ENCODE measurements around the gene CAMTA1. TPM values are rescaled to one million over a fixed set of nuclear protein-coding genes. Genes with fewer than 3 reads are reported as not detected.

The CAMTA1 gene
- total and polyA plus RNA-seq, 9 of the 15 experiments (the other 6 are each of a cell fraction or from before 2014, with no cell fraction given) = 43.9 to 161 (median 65.9) TPM

DNA sequence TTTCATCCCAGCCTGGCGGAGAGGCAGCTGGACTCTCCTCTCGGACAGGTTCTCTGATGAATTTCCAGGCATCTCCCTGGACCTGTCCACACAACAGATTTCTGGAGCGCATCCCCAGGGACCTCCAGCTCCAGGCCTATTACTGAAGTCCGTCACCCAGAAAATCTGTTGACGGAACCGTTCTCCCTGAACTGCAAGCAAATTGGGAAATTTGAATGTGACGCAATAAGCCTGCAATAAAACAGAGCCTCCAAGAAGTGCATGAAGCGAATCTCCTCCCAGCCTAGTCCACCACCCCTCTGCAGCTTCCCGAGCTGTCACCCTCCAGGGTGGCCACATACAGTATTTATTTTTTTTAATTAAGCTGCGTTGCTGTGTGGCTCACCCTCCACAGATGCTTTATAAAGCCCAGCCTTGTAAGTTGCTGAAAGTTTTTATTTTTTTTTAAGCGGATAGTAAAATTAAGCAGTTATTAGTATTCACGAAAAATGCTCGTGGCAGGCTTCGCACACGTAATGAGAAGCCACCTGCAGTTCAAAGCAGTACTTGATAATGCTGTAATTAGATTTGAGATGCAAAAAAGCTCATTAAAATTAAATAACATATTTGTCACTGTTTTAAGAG lies 173.3 kb downstream of the CAMTA1 start:
- DNase-seq (ENCODE audit: extremely low read depth in 1 of 4, low spot score in 3 of 4) (no peak), FAIRE-seq (no peak), ATAC-seq (no peak)
- H3K9me3 ChIP-seq (replicated peaks; ENCODE audit: control insufficient read depth, insufficient read depth, low read depth, low read length) = no peaks in the 10 kb centered on the region
- intact Hi-C loops (cut with micrococcal nuclease) = no loop called here
- H3K9ac ChIP-seq (ENCODE audit: insufficient read depth in 1 of 2, low read depth in 2 of 2, low read length in 2 of 2) = no peak overlapping the region
- H3K27ac ChIP-seq (ENCODE audit: extremely low read depth, low read depth, low read length) = no peak overlapping the region
- CTCF ChIA-PET (ENCODE audit: low intra/inter-chr PET ratio) = no interaction called here
- in situ Hi-C loops (cut with MboI) = no loop called here
- no TSS peak for BruUV-seq (replicated peaks)
- peaks cover 0 to 22% of the 10 kb centered on the region in 2 experiments; a peak in 4 of 5 replicates for H3K4me1 ChIP-seq (replicated peaks in 1 of 2; ENCODE audit: control insufficient read depth in 2 of 2, insufficient read depth in 2 of 2, low read length in 2 of 2)
- no peaks in the 10 kb centered on the region for H3K9me1 ChIP-seq (ENCODE audit: control insufficient read depth, insufficient read depth, low read length)
- H3K4me2 ChIP-seq (ENCODE audit: insufficient read depth, low read length) = 0 out of 2 replicates have a peak overlapping the region, but pooled peaks have one; percentile 4
- H4K20me1 ChIP-seq (replicated peaks; ENCODE audit: control insufficient read depth, insufficient read depth, low read length) = peaks cover 12% of the 10 kb centered on the region
- no peaks in the 10 kb centered on the region for H3K79me2 ChIP-seq (ENCODE audit: control insufficient read depth, insufficient read depth, low read length)
- peaks cover 38 to 75% of the 10 kb centered on the region in 2 experiments for H3K27me3 ChIP-seq (ENCODE audit: control insufficient read depth in 2 of 2, insufficient read depth in 2 of 2, low read length in 2 of 2)
- no peaks in the 10 kb centered on the region for H3K36me3 ChIP-seq (ENCODE audit: control insufficient read depth, insufficient read depth, low read length)
- H2AFZ ChIP-seq (ENCODE audit: low read depth, low read length) = no peak overlapping the region
- POLR2A ChIA-PET = interaction anchor here (0.6 to 1.5 kb wide), 3 partner anchors 9 to 174 kb away, joined by 3 to 5 read pairs (median 5); no protein-coding TSS in a partner anchor
- H3K4me3 ChIP-seq = no peak overlapping the region
- WGBS (ENCODE audit: insufficient coverage, low coverage, missing lambda C conversion rate) = 15% methylated on average over 15 of the region's 15 CpGs
- TF ChIP-seq HNRNPL (IDR thresholded peaks at IDR 0.05; ENCODE audit: low read depth, low read length) = no peak
- TF ChIP-seq TRIM24 (IDR thresholded peaks at IDR 0.05) = peak; percentile 46 to 78; a peak in 2 of 4 replicates
- TF ChIP-seq ATF7 (IDR thresholded peaks at IDR 0.05) = peak; percentile 86
- TF ChIP-seq ZNF175 (CRISPR knock-in tag; IDR thresholded peaks at IDR 0.05; ENCODE audit: low read depth) = 0 out of 2 replicates have a peak, but pooled peaks have one; percentile 53
- TF ChIP-seq SRF (CRISPR knock-in tag; IDR thresholded peaks at IDR 0.05) = peak in 1 of 2 experiments; percentile 63; a peak in 1 of 4 replicates
- TF ChIP-seq, protein P1, sequence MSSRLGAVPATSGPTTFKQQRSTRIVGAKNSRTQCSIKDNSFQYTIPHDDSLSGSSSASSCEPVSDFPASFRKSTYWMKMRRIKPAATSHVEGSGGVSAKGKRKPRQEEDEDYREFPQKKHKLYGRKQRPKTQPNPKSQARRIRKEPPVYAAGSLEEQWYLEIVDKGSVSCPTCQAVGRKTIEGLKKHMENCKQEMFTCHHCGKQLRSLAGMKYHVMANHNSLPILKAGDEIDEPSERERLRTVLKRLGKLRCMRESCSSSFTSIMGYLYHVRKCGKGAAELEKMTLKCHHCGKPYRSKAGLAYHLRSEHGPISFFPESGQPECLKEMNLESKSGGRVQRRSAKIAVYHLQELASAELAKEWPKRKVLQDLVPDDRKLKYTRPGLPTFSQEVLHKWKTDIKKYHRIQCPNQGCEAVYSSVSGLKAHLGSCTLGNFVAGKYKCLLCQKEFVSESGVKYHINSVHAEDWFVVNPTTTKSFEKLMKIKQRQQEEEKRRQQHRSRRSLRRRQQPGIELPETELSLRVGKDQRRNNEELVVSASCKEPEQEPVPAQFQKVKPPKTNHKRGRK (tag; IDR thresholded peaks at IDR 0.05) = no peak
- peak; percentile 47; the same call in 1 of the 2 replicates for TF ChIP-seq RBFOX2 (IDR thresholded peaks at IDR 0.05; ENCODE audit: low read depth, low read length)
- TF ChIP-seq, protein P2, sequence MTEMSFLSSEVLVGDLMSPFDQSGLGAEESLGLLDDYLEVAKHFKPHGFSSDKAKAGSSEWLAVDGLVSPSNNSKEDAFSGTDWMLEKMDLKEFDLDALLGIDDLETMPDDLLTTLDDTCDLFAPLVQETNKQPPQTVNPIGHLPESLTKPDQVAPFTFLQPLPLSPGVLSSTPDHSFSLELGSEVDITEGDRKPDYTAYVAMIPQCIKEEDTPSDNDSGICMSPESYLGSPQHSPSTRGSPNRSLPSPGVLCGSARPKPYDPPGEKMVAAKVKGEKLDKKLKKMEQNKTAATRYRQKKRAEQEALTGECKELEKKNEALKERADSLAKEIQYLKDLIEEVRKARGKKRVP (CRISPR knock-in tag; IDR thresholded peaks at IDR 0.05) = peak; percentile 80; the same call in 1 of the 2 replicates
- no peak for TF ChIP-seq NFATC3 (IDR thresholded peaks at IDR 0.05)
- TF ChIP-seq, protein P3, sequence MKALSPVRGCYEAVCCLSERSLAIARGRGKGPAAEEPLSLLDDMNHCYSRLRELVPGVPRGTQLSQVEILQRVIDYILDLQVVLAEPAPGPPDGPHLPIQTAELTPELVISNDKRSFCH (CRISPR knock-in tag; IDR thresholded peaks at IDR 0.05) = no peak
- TF ChIP-seq, protein P3 (tag; IDR thresholded peaks at IDR 0.05) = no peak
- TF ChIP-seq SOX6 (IDR thresholded peaks at IDR 0.05) = no peak
- 0 out of 2 replicates have a peak, but pooled peaks have one; percentile 33 for TF ChIP-seq ZSCAN32 (CRISPR knock-in tag; IDR thresholded peaks at IDR 0.05)
- peak; percentile 35; the same call in 1 of the 2 replicates for TF ChIP-seq L3MBTL2 (IDR thresholded peaks at IDR 0.05)
- TF ChIP-seq, protein P4, sequence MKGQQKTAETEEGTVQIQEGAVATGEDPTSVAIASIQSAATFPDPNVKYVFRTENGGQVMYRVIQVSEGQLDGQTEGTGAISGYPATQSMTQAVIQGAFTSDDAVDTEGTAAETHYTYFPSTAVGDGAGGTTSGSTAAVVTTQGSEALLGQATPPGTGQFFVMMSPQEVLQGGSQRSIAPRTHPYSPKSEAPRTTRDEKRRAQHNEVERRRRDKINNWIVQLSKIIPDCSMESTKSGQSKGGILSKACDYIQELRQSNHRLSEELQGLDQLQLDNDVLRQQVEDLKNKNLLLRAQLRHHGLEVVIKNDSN (CRISPR knock-in tag; IDR thresholded peaks at IDR 0.05) = no peak
- TF ChIP-seq ZNF436 (CRISPR knock-in tag; IDR thresholded peaks at IDR 0.05) = no peak
- TF ChIP-seq, protein P5, sequence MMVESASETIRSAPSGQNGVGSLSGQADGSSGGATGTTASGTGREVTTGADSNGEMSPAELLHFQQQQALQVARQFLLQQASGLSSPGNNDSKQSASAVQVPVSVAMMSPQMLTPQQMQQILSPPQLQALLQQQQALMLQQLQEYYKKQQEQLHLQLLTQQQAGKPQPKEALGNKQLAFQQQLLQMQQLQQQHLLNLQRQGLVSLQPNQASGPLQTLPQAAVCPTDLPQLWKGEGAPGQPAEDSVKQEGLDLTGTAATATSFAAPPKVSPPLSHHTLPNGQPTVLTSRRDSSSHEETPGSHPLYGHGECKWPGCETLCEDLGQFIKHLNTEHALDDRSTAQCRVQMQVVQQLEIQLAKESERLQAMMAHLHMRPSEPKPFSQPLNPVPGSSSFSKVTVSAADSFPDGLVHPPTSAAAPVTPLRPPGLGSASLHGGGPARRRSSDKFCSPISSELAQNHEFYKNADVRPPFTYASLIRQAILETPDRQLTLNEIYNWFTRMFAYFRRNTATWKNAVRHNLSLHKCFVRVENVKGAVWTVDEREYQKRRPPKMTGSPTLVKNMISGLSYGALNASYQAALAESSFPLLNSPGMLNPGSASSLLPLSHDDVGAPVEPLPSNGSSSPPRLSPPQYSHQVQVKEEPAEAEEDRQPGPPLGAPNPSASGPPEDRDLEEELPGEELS (CRISPR knock-in tag; IDR thresholded peaks at IDR 0.05; ENCODE audit: borderline replicate concordance) = no peak
